ENCODE results near the gene LYPD5.

DNA sequence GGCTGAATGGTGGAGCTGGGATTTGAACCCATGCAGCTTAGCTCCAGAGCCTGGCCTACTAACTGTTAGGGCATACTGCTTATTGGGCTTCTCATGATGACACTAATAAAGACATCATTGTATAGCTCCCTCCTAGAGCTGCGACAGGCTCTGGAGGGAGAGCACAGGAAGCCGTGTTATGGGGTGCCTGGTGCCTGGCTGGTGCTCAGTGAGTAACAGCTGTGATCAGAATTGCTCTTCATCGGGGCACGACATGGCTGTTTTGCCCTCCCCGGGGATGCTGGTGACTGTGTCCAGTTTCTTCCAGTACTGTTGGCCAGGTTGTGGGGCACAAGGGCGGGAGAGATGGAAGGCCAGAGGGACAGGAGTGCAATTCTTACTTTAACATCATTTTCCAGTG, 5.1 kb downstream of the LYPD5 start:
- TF ChIP-seq, protein P1, sequence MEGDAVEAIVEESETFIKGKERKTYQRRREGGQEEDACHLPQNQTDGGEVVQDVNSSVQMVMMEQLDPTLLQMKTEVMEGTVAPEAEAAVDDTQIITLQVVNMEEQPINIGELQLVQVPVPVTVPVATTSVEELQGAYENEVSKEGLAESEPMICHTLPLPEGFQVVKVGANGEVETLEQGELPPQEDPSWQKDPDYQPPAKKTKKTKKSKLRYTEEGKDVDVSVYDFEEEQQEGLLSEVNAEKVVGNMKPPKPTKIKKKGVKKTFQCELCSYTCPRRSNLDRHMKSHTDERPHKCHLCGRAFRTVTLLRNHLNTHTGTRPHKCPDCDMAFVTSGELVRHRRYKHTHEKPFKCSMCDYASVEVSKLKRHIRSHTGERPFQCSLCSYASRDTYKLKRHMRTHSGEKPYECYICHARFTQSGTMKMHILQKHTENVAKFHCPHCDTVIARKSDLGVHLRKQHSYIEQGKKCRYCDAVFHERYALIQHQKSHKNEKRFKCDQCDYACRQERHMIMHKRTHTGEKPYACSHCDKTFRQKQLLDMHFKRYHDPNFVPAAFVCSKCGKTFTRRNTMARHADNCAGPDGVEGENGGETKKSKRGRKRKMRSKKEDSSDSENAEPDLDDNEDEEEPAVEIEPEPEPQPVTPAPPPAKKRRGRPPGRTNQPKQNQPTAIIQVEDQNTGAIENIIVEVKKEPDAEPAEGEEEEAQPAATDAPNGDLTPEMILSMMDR (IDR thresholded peaks at IDR 0.05; ENCODE audit: insufficient read depth, low read length, poor library complexity, severe bottlenecking) = no peak
- TF ChIP-seq EZH2phosphoT487 (conservative IDR thresholded peaks at IDR 0.05; ENCODE audit: low read length) = no peak
